NCI-H226 (cell line): Measurements from ENCODE around the gene C4BPA.

Experiments used
- DNase-seq: peaks from one replicate; pipeline ENCODE4 v3.0.0-alpha.2; 2015

Gene C4BPA

GRCh38 chr1:207128336-207128921, 24.4 kb downstream of the C4BPA start:
- DNase-seq: no peak

GRCh38 chr1:207129053-207129452, 25.0 kb downstream of the C4BPA start:
- no peak for DNase-seq

GRCh38 chr1:207130252-207131036, 26.4 kb downstream of the C4BPA start:
- DNase-seq: no peak

GRCh38 chr1:207131163-207131562, 27.1 kb downstream of the C4BPA start:
- DNase-seq: no peak

GRCh38 chr1:207134581-207134980, 30.5 kb downstream of the C4BPA start:
- DNase-seq: no peak

- no peak for DNase-seq
Measured at GRCh38 chr1:207139616-207140015, 35.6 kb downstream of the C4BPA start.

- no peak for DNase-seq
Measured at GRCh38 chr1:207140536-207140935, 36.5 kb downstream of the C4BPA start.

- peak; percentile 11 for DNase-seq
Measured at GRCh38 chr1:207145401-207146058, 41.5 kb downstream of the C4BPA start.

GRCh38 chr1:207151920-207152319, 47.9 kb downstream of the C4BPA start:
- no peak for DNase-seq

GRCh38 chr1:207152792-207153468, 48.9 kb downstream of the C4BPA start:
- no peak for DNase-seq

GRCh38 chr1:207155028-207155427, 51.0 kb downstream of the C4BPA start:
- DNase-seq: no peak

GRCh38 chr1:207156095-207156494, 52.1 kb downstream of the C4BPA start:
- DNase-seq: no peak

- no peak for DNase-seq
Measured at GRCh38 chr1:207156826-207157225, 52.8 kb downstream of the C4BPA start.

GRCh38 chr1:207164086-207164485, 60.1 kb downstream of the C4BPA start:
- DNase-seq: no peak

- DNase-seq: no peak
Measured at GRCh38 chr1:207172321-207172720, 68.3 kb downstream of the C4BPA start.

GRCh38 chr1:207172885-207173284, 68.9 kb downstream of the C4BPA start:
- no peak for DNase-seq

- DNase-seq: no peak
Measured at GRCh38 chr1:207173396-207173795, 69.4 kb downstream of the C4BPA start.

GRCh38 chr1:207174913-207175312, 70.9 kb downstream of the C4BPA start:
- no peak for DNase-seq

- DNase-seq: no peak
Measured at GRCh38 chr1:207179036-207179435, 75.0 kb downstream of the C4BPA start.

- DNase-seq: peak; percentile 23
Measured at GRCh38 chr1:207181847-207182246, 77.8 kb downstream of the C4BPA start.

GRCh38 chr1:207186503-207186902, 82.5 kb downstream of the C4BPA start:
- peak; percentile 72 for DNase-seq

- no peak for DNase-seq
Measured at GRCh38 chr1:207188901-207189300, 84.9 kb downstream of the C4BPA start.

GRCh38 chr1:207191061-207191460, 87.0 kb downstream of the C4BPA start:
- no peak for DNase-seq

GRCh38 chr1:207191776-207192175, 87.7 kb downstream of the C4BPA start:
- DNase-seq: no peak
